HCT116 (cell line): ENCODE results near the gene LGR6. TPM values are rescaled to one million over a fixed set of nuclear protein-coding genes. Genes with fewer than 3 reads are reported as not detected.

Experiments
- ATAC-seq: fragments of 200-7000 bp; cut with Tn5 transposase; 2 replicates; pipeline ENCODE4 v1.9.1; 2020; ENCODE audit warnings: mild to moderate bottlenecking, moderate library complexity
- BruUV-seq: library from RNA; stranded (reverse); fragments of 400-500 nt; replicated peaks from 2 replicates; lab custom pipeline; 2021; lab: Mats Ljungman, UMichigan
- CTCF ChIA-PET: fragments of 300-600 bp; sonication (Branson Sonifier 250); formaldehyde crosslinking; loops from one replicate; lab custom pipeline; 2021; ENCODE audit warnings: antibody characterized with exemption; lab: Charles Lee
- POLR2A ChIA-PET: fragments of 300-600, 350-600 bp; sonication (Branson Sonifier 250); formaldehyde crosslinking; loops from one replicate; lab custom pipeline; 2021; ENCODE audit warnings: antibody characterized with exemption; lab: Charles Lee
- RAD21 ChIA-PET, 2 experiments: fragments of 300-600 bp; sonication (Branson Sonifier 250); formaldehyde crosslinking; loops; one replicate each; lab custom pipeline; 2023; ENCODE audit warnings: low total read pairs in 2 of 2; ENCODE audit not compliant: uncharacterized antibody in 2 of 2, unreplicated experiment in 2 of 2, low non-redundant PET in 1 of 2; lab: Charles Lee
- DNase-seq: peaks from one replicate; pipeline ENCODE4 v3.0.0-alpha.2; 2010; ENCODE audit warnings: low read depth, low spot score
- H2AFZ ChIP-seq: fragments of 200-600 bp; shearing (Covaris generic), sonication (generic); 2 replicates; pipeline ENCODE4 v1.6.1; 2017; ENCODE audit warnings: low read depth, mixed run types, mixed read lengths, antibody characterized with exemption, low read length; ENCODE audit not compliant: poor library complexity, severe bottlenecking
- H3K27ac ChIP-seq: 2 replicates; pipeline ENCODE4 v1.5.1; 2012; ENCODE audit warnings: low read depth, low read length
- H3K27me3 ChIP-seq: fragments of 200-600 bp; sonication (generic); 2 replicates; pipeline ENCODE4 v1.6.1; 2016; ENCODE audit warnings: mixed run types, low read length, mixed read lengths; ENCODE audit not compliant: insufficient read depth
- H3K36me3 ChIP-seq, 2 experiments: fragments of 200-500 bp in 1 of 2; fragments of 200-600 bp in 1 of 2; sonication (Bioruptor generic) in 1 of 2; sonication (generic) in 1 of 2; 2 replicates each; pipeline versions ENCODE4 v1.5.1 to v1.6.1; 2014 to 2016; ENCODE audit warnings: low read length in 2 of 2, inconsistent platforms in 1 of 2, mixed read lengths in 1 of 2, mixed run types in 1 of 2; ENCODE audit not compliant: insufficient read depth in 2 of 2, control insufficient read depth in 1 of 2
- H3K4me1 ChIP-seq, 2 experiments: fragments of 200-600 bp in 1 of 2; sonication (generic) in 1 of 2; 2 replicates each; pipeline versions ENCODE4 v1.5.1 to v1.6.1; 2012 to 2017; ENCODE audit warnings: low read length in 2 of 2, inconsistent platforms in 1 of 2, mild to moderate bottlenecking in 1 of 2, mixed read lengths in 1 of 2, mixed run types in 1 of 2, moderate library complexity in 1 of 2; ENCODE audit not compliant: insufficient read depth in 2 of 2, control insufficient read depth in 1 of 2
- H3K4me2 ChIP-seq: fragments of 200-600 bp; sonication (generic); 2 replicates; pipeline ENCODE4 v1.6.1; 2017; ENCODE audit warnings: mixed run types, low read length, mixed read lengths
- H3K4me3 ChIP-seq, 2 experiments: fragments of 200-600 bp in 1 of 2; sonication (generic) in 1 of 2; replicated peaks in 1 of 2; 2 replicates each; pipeline ENCODE4 v1.5.1; 2011 to 2016; ENCODE audit warnings: low read length in 2 of 2, control low read depth in 1 of 2, low read depth in 1 of 2, mild to moderate bottlenecking in 1 of 2, mixed read lengths in 1 of 2, mixed run types in 1 of 2
- H3K79me2 ChIP-seq: fragments of 200-600 bp; sonication (generic); 2 replicates; pipeline ENCODE4 v1.6.1; 2017; ENCODE audit warnings: mild to moderate bottlenecking, mixed run types, low read length, moderate library complexity, mixed read lengths; ENCODE audit not compliant: insufficient read depth
- H3K9ac ChIP-seq: fragments of 200-600 bp; sonication (generic); 2 replicates; pipeline ENCODE4 v1.6.1; 2016; ENCODE audit warnings: low read length, mixed read lengths
- H3K9me2 ChIP-seq: fragments of 200-600 bp; sonication (generic), shearing (Covaris generic); 2 replicates; pipeline ENCODE4 v1.6.1; 2017; ENCODE audit warnings: mixed run types, mild to moderate bottlenecking, moderate library complexity; ENCODE audit not compliant: insufficient read depth
- H3K9me3 ChIP-seq, 2 experiments: fragments of 200-500 bp in 1 of 2; fragments of 200-600 bp in 1 of 2; sonication (Bioruptor generic) in 1 of 2; sonication (generic) in 1 of 2; 2 replicates each; pipeline ENCODE4 v1.6.1; 2014 to 2017; ENCODE audit warnings: low read length in 2 of 2, mixed read lengths in 2 of 2, inconsistent platforms in 1 of 2, low read depth in 1 of 2, mild to moderate bottlenecking in 1 of 2, mixed run types in 1 of 2, moderate library complexity in 1 of 2; ENCODE audit not compliant: control insufficient read depth in 1 of 2, insufficient read depth in 1 of 2
- H4K20me1 ChIP-seq: fragments of 200-600 bp; sonication (generic), shearing (Covaris generic); 2 replicates; pipeline ENCODE4 v1.6.1; 2017; ENCODE audit warnings: mixed run types, mild to moderate bottlenecking, moderate library complexity; ENCODE audit not compliant: insufficient read depth
- CTCF ChIP-seq, 3 experiments: fragments of 200-600 bp in 1 of 3; sonication (generic) in 1 of 3; IDR thresholded peaks in 2 of 3; conservative IDR thresholded peaks in 1 of 3; 2 replicates each; pipeline ENCODE4 v1.5.1; 2012 to 2017; ENCODE audit warnings: low read depth in 2 of 3, low read length in 2 of 3, antibody characterized with exemption in 1 of 3, borderline replicate concordance in 1 of 3, control low read depth in 1 of 3, mild to moderate bottlenecking in 1 of 3, mixed read lengths in 1 of 3, mixed run types in 1 of 3, moderate library complexity in 1 of 3; ENCODE audit not compliant: insufficient read depth in 1 of 3
- EGR1 ChIP-seq: IDR thresholded peaks from 2 replicates; pipeline ENCODE4 v1.6.1; 2012; ENCODE audit warnings: low read depth
- EZH2 ChIP-seq: fragments of 200-600 bp; sonication (generic); IDR thresholded peaks from 2 replicates; pipeline ENCODE4 v1.6.1; 2017; ENCODE audit warnings: antibody characterized with exemption, mixed run types
- EZH2phosphoT487 ChIP-seq: fragments of 200-600 bp; IDR thresholded peaks from 2 replicates; pipeline ENCODE4 v1.6.1; 2018; ENCODE audit warnings: antibody characterized with exemption, borderline replicate concordance
- RAD21 ChIP-seq: IDR thresholded peaks from 2 replicates; pipeline ENCODE4 v1.6.1; 2012; ENCODE audit warnings: low read depth, mild to moderate bottlenecking
- REST ChIP-seq: IDR thresholded peaks from 2 replicates; pipeline ENCODE4 v1.6.1; 2012; ENCODE audit warnings: low read depth
- SIN3A ChIP-seq: IDR thresholded peaks from 2 replicates; pipeline ENCODE4 v1.6.1; 2012; ENCODE audit warnings: low read depth
- ZFX ChIP-seq: fragments of 450-650 bp; IDR thresholded peaks from 2 replicates; pipeline ENCODE4 v1.6.1; 2017
- ZNF274 ChIP-seq: fragments of 200-500 bp; sonication (Bioruptor generic); IDR thresholded peaks from 2 replicates; pipeline ENCODE4 v1.6.1; 2014; ENCODE audit warnings: mild to moderate bottlenecking, low read depth, low read length, inconsistent platforms
- intact Hi-C: fragments of 100-400 bp; cut with micrococcal nuclease; formaldehyde crosslinking; loops from 2 replicates; pipeline ENCODE4 v1.10.0; 2022
- total RNA-seq: library from RNA; stranded (reverse); gene quantifications from one replicate; pipeline ENCODE4 v1.2.1, GENCODE V29; 2021; ENCODE audit not compliant: unreplicated experiment

LGR6 gene
- total RNA-seq, 1 experiment from 2014 or later: 0.20 TPM

- POLR2A ChIA-PET: no interaction called here
- peak; percentile 69 for ATAC-seq
- H3K36me3 ChIP-seq: peaks cover 39 to 48% of the 10 kb centered on the region in 2 experiments
Observed at GRCh38 chr1:202329891-202330290, 136.3 kb downstream of the LGR6 start.

DNA sequence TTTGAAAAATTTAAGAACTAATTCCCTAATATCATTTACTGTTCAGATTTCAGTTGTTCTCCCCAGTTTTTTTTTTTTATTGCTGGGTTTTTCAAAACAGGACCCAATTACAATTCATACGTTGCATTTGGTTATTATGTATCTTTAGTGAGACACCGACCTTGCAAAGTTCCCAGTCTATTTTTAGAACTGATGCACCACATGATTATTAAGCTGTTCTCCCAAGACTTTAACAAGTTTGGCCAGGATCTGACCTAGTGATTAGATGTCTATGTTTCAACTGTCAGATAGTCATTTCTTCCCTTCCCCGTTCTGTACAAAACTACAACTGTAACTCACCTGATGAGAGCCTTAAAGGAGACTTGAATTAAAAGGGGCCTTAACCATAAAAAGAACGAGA lies 140.3 kb downstream of the LGR6 start:
- Histone ChIP-seq H3K9me2 (no peaks in the 10 kb centered on the region), H3K27me3 (no peaks in the 10 kb centered on the region), H3K9ac (no peak overlapping the region), H3K4me1 (no peaks in the 10 kb centered on the region), H3K9me3 (no peaks in the 10 kb centered on the region), H4K20me1 (0 out of 2 replicates have a peak, but pooled peaks cover 3% of the 10 kb centered on the region), H3K36me3 (peaks cover 50 to 61% of the 10 kb centered on the region in 2 experiments), H3K27ac (no peak overlapping the region), H3K79me2 (peaks cover 45% of the 10 kb centered on the region), H2AFZ (no peak overlapping the region), H3K4me3 (no peak overlapping the region), H3K4me2 (no peak overlapping the region)
- BruUV-seq: no TSS peak
- intact Hi-C loops: no loop called here
- ChIA-PET RAD21 (no interaction called here), CTCF (interaction anchor here (1.2 kb wide), 1 partner anchor 144 kb away, joined by 3 read pairs; no protein-coding TSS in a partner anchor), POLR2A (no interaction called here)
- DNase-seq (no peak), ATAC-seq (no peak)
- TF ChIP-seq RAD21: no peak
- no peak for TF ChIP-seq CTCF (IDR thresholded peaks at IDR 0.05 in 2 of 3, conservative IDR thresholded peaks at IDR 0.05 in 1 of 3; ENCODE audit: borderline replicate concordance in 1 of 3, insufficient read depth in 1 of 3, low read depth in 2 of 3, low read length in 2 of 3)
- no peak for TF ChIP-seq REST
- no peak for TF ChIP-seq ZNF274
- TF ChIP-seq EGR1: no peak
- no peak for TF ChIP-seq SIN3A

More at GRCh38 chr1:202329891-202330290, 136.3 kb downstream of the LGR6 start:
- TF ChIP-seq ZFX (no peak), EZH2 (no peak), EZH2phosphoT487 (no peak), CTCF (IDR thresholded peaks at IDR 0.05 in 2 of 3, conservative IDR thresholded peaks at IDR 0.05 in 1 of 3; ENCODE audit: borderline replicate concordance in 1 of 3, insufficient read depth in 1 of 3, low read depth in 2 of 3, low read length in 2 of 3) (peak in 2 of 3 experiments; percentile 8 to 38; a peak in 3 of 6 replicates)
- H3K4me3 ChIP-seq: no peak overlapping the region
- intact Hi-C loops: no loop called here
- ChIA-PET RAD21 (no interaction called here), CTCF (interaction anchor here (1.7 kb wide), 1 partner anchor 137 kb away, joined by 5 read pairs; no protein-coding TSS in a partner anchor)
- no peaks in the 10 kb centered on the region for H3K9me2 ChIP-seq
- peaks cover 10% of the 10 kb centered on the region; the same call in 1 of the 2 replicates for H3K79me2 ChIP-seq
- BruUV-seq: no TSS peak
- no peaks in the 10 kb centered on the region for H4K20me1 ChIP-seq
- H3K4me1 ChIP-seq: no peaks in the 10 kb centered on the region
- no peak for DNase-seq
- H3K9ac ChIP-seq: no peak overlapping the region
- no peak overlapping the region for H3K4me2 ChIP-seq
- H3K9me3 ChIP-seq: no peaks in the 10 kb centered on the region
- no peaks in the 10 kb centered on the region for H3K27me3 ChIP-seq
- no peak overlapping the region for H3K27ac ChIP-seq
- no peak overlapping the region for H2AFZ ChIP-seq
